Osteoblast (primary cell): ENCODE results near the gene LMF2. TPM values are rescaled to one million over a fixed set of nuclear protein-coding genes. Genes with fewer than 3 reads are reported as not detected.

Experiments
- DNase-seq: peaks from one replicate; pipeline ENCODE4 v3.0.0; 2011; ENCODE audit warnings: low spot score, mixed read lengths; ENCODE audit not compliant: insufficient read length; ENCODE audit errors: missing footprints
- H2AFZ ChIP-seq: 2 replicates; pipeline ENCODE4 v1.6.0; 2011; ENCODE audit warnings: mild to moderate bottlenecking, low read length
- H3K27ac ChIP-seq: 2 replicates; pipeline ENCODE4 v1.5.1; 2011; ENCODE audit warnings: mild to moderate bottlenecking, low read depth, low read length, moderate library complexity
- H3K27me3 ChIP-seq: 2 replicates; pipeline ENCODE4 v1.6.0; 2012; ENCODE audit warnings: mild to moderate bottlenecking, control low read depth, inconsistent platforms, low read length, moderate library complexity; ENCODE audit not compliant: insufficient read depth
- H3K36me3 ChIP-seq: 2 replicates; pipeline ENCODE4 v1.5.1; 2011; ENCODE audit warnings: mild to moderate bottlenecking, low read length, control low read depth, moderate library complexity; ENCODE audit not compliant: insufficient read depth
- H3K4me1 ChIP-seq: 2 replicates; pipeline ENCODE4 v1.5.1; 2011; ENCODE audit warnings: mild to moderate bottlenecking, low read length, control low read depth, moderate library complexity; ENCODE audit not compliant: insufficient read depth
- H3K4me2 ChIP-seq: 2 replicates; pipeline ENCODE4 v1.6.0; 2011; ENCODE audit warnings: mild to moderate bottlenecking, low read length; ENCODE audit not compliant: insufficient read depth
- H3K4me3 ChIP-seq: fragments of 200-600 bp; sonication (generic); 3 replicates; pipeline ENCODE4 v1.5.1; 2012; ENCODE audit warnings: mild to moderate bottlenecking, low read length, inconsistent platforms; ENCODE audit not compliant: insufficient read depth
- H3K79me2 ChIP-seq: 2 replicates; pipeline ENCODE4 v1.6.0; 2012; ENCODE audit warnings: mild to moderate bottlenecking, low read length, control low read depth, inconsistent platforms; ENCODE audit not compliant: insufficient read depth
- H3K9me3 ChIP-seq: 2 replicates; pipeline ENCODE4 v1.5.1; 2011; ENCODE audit warnings: low read depth, low read length, control low read depth
- H4K20me1 ChIP-seq: 2 replicates; pipeline ENCODE4 v1.6.0; 2012; ENCODE audit warnings: mild to moderate bottlenecking, low read length, control low read depth; ENCODE audit not compliant: insufficient read depth
- CTCF ChIP-seq: IDR thresholded peaks from 2 replicates; pipeline ENCODE4 v1.5.1; 2011; ENCODE audit warnings: mild to moderate bottlenecking, low read depth, low read length, moderate library complexity; ENCODE audit errors: extremely low read depth
- total RNA-seq: library from RNA; depleted of rRNA; stranded (reverse); fragments of >200 nt; gene quantifications from 2 replicates; pipeline ENCODE4 v1.2.3, GENCODE V29; 2012

LMF2 gene
- total RNA-seq, 1 donor = 56.8 TPM

GRCh38 chr22:50506611-50507420 lies 686 bp downstream of the LMF2 start:
- Histone ChIP-seq H3K79me2 (peaks cover 50% of the 10 kb centered on the region), H3K27me3 (no peaks in the 10 kb centered on the region), H3K27ac (peak overlapping the region; percentile 72), H3K4me1 (peaks cover 13% of the 10 kb centered on the region), H3K4me2 (peak overlapping the region; percentile 95), H2AFZ (peak overlapping the region; percentile 91), H3K36me3 (peaks cover 17% of the 10 kb centered on the region), H3K9me3 (no peaks in the 10 kb centered on the region), H4K20me1 (peaks cover 12% of the 10 kb centered on the region), H3K4me3 (peak overlapping the region; percentile 99)
- peak; percentile 98 for DNase-seq
- no peak for TF ChIP-seq CTCF

- Histone ChIP-seq H3K36me3 (peaks cover 17% of the 10 kb centered on the region), H3K4me1 (peaks cover 13% of the 10 kb centered on the region), H3K9me3 (no peaks in the 10 kb centered on the region), H3K4me3 (peak overlapping the region; percentile 99), H3K27me3 (no peaks in the 10 kb centered on the region), H2AFZ (no peak overlapping the region), H3K79me2 (peaks cover 50% of the 10 kb centered on the region), H4K20me1 (peaks cover 12% of the 10 kb centered on the region), H3K4me2 (peak overlapping the region; percentile 95), H3K27ac (no peak overlapping the region)
- no peak for TF ChIP-seq CTCF
- DNase-seq = peak; percentile 85
Observed at GRCh38 chr22:50505776-50506610, 1.5 kb downstream of the LMF2 start.

GRCh38 chr22:50505276-50505775 lies 2.2 kb downstream of the LMF2 start:
- peaks cover 17% of the 10 kb centered on the region for H3K36me3 ChIP-seq
- TF ChIP-seq CTCF = no peak
- H4K20me1 ChIP-seq = peaks cover 12% of the 10 kb centered on the region
- no peak overlapping the region for H3K4me3 ChIP-seq
- no peak overlapping the region for H3K27ac ChIP-seq
- H3K4me1 ChIP-seq = peaks cover 13% of the 10 kb centered on the region
- H2AFZ ChIP-seq = no peak overlapping the region
- DNase-seq = peak; percentile 44
- no peak overlapping the region for H3K4me2 ChIP-seq
- no peaks in the 10 kb centered on the region for H3K9me3 ChIP-seq
- peaks cover 47% of the 10 kb centered on the region for H3K79me2 ChIP-seq
- H3K27me3 ChIP-seq = no peaks in the 10 kb centered on the region
